ENCODE data around the gene WBP1L.
"Not testable (repeated sequence)": the region's sequence is repeated elsewhere in the genome, so short reads cannot be mapped to it uniquely, and the experiment has no call there.

GRCh38 chr10:102758933-102759262, 15.2 kb downstream of the WBP1L start:
- TF ChIP-seq POLR2A (IDR thresholded peaks at IDR 0.05; ENCODE audit: low read length); GATA1 (IDR thresholded peaks at IDR 0.05; ENCODE audit: low read depth, low read length): not testable (repeated sequence)

Data from erythroblast (primary cell).